Fibroblast of lung (primary cell): ENCODE results near the gene LRFN4.

Experiments
- CTCF ChIP-seq, 2 donors: IDR thresholded peaks in 1 of 2; conservative IDR thresholded peaks in 1 of 2; 1 replicate in 1 of 2; 2 replicates in 1 of 2; pipeline ENCODE4 v1.5.1; 2011 to 2012; ENCODE audit warnings: low read length in 2 of 2, control low read depth in 1 of 2, inconsistent platforms in 1 of 2, low read depth in 1 of 2, mild to moderate bottlenecking in 1 of 2
- EZH2 ChIP-seq: IDR thresholded peaks from 2 replicates; pipeline ENCODE4 v1.5.1; 2012; ENCODE audit warnings: low read length, control low read depth, mild to moderate bottlenecking; ENCODE audit errors: missing control alignments

GRCh38 chr11:66868082-66868725, 11.3 kb downstream of the LRFN4 start:
- TF ChIP-seq CTCF (conservative IDR thresholded peaks at IDR 0.05 in 1 of 2, IDR thresholded peaks at IDR 0.05 in 1 of 2; ENCODE audit: low read depth in 1 of 2, low read length in 2 of 2) (no peak), EZH2 (no peak)
